Activated CD8-positive, alpha-beta memory T cell treated with anti-CD3 and anti-CD28 coated beads, Interleukin-2, amount 50 U/mL, for 24 hours (primary cell): ENCODE data around the gene RADIL.

ENCODE experiments used
- DNase-seq: peaks from one replicate; pipeline ENCODE4 v3.0.0-alpha.2; 2020; ENCODE audit errors: extremely low read depth

The RADIL gene

GRCh38 chr7:4851459-4852422, 31.8 kb downstream of the RADIL start:
- no peak for DNase-seq

GRCh38 chr7:4850262-4850795, 33.2 kb downstream of the RADIL start:
- no peak for DNase-seq

GRCh38 chr7:4849390-4849789, 34.1 kb downstream of the RADIL start:
- DNase-seq = no peak

- DNase-seq = no peak
Measured at GRCh38 chr7:4845740-4846142, 37.8 kb downstream of the RADIL start.

GRCh38 chr7:4842319-4843064, 41.0 kb downstream of the RADIL start:
- DNase-seq = no peak

- DNase-seq = no peak
Measured at GRCh38 chr7:4841836-4842235, 41.7 kb downstream of the RADIL start.

GRCh38 chr7:4841007-4841784, 42.3 kb downstream of the RADIL start:
- no peak for DNase-seq

- no peak for DNase-seq
Measured at GRCh38 chr7:4840079-4840501, 43.4 kb downstream of the RADIL start.

GRCh38 chr7:4838626-4839334, 44.7 kb downstream of the RADIL start:
- no peak for DNase-seq

- no peak for DNase-seq
Measured at GRCh38 chr7:4837803-4838625, 45.5 kb downstream of the RADIL start.

- no peak for DNase-seq
Measured at GRCh38 chr7:4837041-4837802, 46.3 kb downstream of the RADIL start.

GRCh38 chr7:4836206-4836661, 47.3 kb downstream of the RADIL start:
- no peak for DNase-seq

- DNase-seq = no peak
Measured at GRCh38 chr7:4835398-4836205, 47.9 kb downstream of the RADIL start.

GRCh38 chr7:4834601-4835397, 48.7 kb downstream of the RADIL start:
- DNase-seq = no peak

GRCh38 chr7:4833691-4834600, 49.6 kb downstream of the RADIL start:
- DNase-seq = no peak

- no peak for DNase-seq
Measured at GRCh38 chr7:4833176-4833575, 50.3 kb downstream of the RADIL start.

GRCh38 chr7:4832711-4833110, 50.8 kb downstream of the RADIL start:
- DNase-seq = no peak
